Measurements from ENCODE around the gene AUTS2.

AUTS2 gene

DNA sequence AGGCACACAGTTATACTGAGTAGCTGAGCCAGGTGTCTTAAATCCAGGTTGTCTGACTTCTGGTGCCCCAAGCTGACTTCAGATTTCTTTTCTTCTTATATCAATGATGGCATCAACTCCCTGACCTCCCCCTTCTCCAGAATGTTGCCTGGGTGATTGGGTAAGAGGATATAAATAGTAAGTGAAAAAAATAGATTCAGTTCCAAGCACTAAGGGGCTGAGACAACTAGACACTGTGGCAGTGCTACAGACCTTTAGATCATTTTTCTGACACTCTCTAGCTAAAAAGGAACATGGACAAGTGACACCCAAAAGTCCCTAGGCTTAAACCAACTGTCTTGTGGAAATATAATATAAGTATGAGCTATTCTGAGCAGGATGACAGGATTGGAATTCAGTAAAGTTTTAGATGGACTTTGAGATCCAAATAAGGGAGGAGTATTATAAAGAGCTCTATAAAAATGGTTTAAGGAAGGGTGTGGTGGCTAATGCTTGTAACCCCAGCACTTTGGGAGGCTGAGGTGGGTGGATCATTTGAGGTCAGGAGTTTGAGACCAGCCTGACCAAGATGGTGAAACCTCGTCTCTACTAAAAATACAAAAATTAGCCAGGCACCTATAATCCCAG is 944.6 kb downstream of the AUTS2 start:
- CTCF ChIA-PET = interaction anchor here (1.9 kb wide), 1 partner anchor 14 kb away, joined by 4 read pairs; no protein-coding TSS in a partner anchor
- no peak for DNase-seq (ENCODE audit: low read depth, low spot score)
- POLR2A ChIA-PET = interaction anchor here (0.5 to 0.9 kb wide), 2 partner anchors 53 to 364 kb away, joined by 3 to 4 read pairs; no protein-coding TSS in a partner anchor

DNA sequence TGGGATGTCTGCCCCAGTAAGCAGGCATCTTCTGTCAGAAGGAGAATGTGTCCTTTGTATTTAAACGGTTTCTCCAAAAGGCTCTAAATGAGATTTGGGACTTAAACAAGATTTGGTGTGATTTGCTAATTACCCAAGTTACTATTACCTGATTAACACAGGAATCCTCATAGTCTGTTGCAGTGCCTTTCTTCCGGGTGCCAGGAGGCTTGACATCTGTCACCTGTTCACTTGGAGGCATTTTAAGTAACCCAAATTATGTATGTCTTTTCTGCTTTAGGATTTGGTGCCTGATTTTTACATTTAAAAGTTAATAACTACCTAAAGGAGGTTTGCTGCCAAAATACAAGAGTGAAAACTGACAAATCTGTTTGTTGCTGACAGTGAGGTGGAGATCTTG is 945.7 kb downstream of the AUTS2 start:
- no peak for DNase-seq (ENCODE audit: low read depth, low spot score)
- TF ChIP-seq, protein P1, sequence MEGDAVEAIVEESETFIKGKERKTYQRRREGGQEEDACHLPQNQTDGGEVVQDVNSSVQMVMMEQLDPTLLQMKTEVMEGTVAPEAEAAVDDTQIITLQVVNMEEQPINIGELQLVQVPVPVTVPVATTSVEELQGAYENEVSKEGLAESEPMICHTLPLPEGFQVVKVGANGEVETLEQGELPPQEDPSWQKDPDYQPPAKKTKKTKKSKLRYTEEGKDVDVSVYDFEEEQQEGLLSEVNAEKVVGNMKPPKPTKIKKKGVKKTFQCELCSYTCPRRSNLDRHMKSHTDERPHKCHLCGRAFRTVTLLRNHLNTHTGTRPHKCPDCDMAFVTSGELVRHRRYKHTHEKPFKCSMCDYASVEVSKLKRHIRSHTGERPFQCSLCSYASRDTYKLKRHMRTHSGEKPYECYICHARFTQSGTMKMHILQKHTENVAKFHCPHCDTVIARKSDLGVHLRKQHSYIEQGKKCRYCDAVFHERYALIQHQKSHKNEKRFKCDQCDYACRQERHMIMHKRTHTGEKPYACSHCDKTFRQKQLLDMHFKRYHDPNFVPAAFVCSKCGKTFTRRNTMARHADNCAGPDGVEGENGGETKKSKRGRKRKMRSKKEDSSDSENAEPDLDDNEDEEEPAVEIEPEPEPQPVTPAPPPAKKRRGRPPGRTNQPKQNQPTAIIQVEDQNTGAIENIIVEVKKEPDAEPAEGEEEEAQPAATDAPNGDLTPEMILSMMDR (IDR thresholded peaks at IDR 0.05; ENCODE audit: insufficient read depth, low read length, missing control alignments) = no peak
- POLR2A ChIA-PET = no interaction called here
- CTCF ChIA-PET = no interaction called here
- no peak overlapping the region for H3K4me3 ChIP-seq (ENCODE audit: low read depth, low read length)

More for the DNA sequence above, 944.6 kb downstream of the AUTS2 start:
- TF ChIP-seq, protein P1 (IDR thresholded peaks at IDR 0.05; ENCODE audit: insufficient read depth, low read length, missing control alignments) = no peak
- no peak overlapping the region for H3K4me3 ChIP-seq (ENCODE audit: low read depth, low read length)

DNA sequence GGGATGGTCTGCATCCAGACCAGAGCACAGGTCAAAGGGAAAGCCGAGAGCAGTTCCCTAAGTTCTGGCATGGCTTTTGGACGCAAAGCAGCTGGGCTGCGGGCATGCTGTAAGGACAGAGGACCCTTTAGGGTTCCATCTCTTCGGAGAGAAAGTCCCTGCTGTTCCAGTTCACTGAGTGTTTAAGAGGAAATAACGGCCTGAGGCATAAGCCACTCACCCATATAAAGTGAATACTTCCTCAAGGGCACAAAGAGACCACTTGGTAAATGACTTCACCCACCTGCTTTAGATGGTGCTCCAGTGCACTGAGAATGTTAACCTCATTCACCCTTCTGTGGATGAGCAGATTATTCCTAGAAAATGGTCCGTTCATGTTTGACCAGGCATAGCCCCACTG is 946.9 kb downstream of the AUTS2 start:
- CTCF ChIA-PET = no interaction called here

DNA sequence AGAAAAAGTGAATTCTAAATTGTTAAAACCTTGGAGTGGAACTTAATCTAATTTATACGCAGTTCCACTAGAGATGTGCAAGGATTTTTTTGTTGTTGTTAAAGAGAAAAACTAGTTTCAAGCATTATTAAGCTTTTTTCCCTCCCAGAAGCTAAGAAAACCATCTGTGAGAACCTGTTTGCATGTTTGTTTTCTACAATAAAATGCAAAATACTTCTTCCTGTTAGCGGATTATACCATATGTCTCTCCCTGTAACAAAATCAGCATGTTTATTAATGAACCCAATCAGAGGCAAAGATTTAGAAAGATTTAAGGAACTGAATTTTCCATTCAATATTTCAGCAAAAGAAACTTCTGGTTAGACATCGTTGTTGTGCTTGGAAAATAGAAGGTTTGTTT is 953.9 kb downstream of the AUTS2 start:
- TF ChIP-seq, protein P1 (IDR thresholded peaks at IDR 0.05; ENCODE audit: insufficient read depth, low read length, missing control alignments) = no peak
- no peak for DNase-seq (ENCODE audit: low read depth, low spot score)
- POLR2A ChIA-PET = no interaction called here
- H3K4me3 ChIP-seq (ENCODE audit: low read depth, low read length) = no peak overlapping the region
- CTCF ChIA-PET = no interaction called here

More for the DNA sequence above, 946.9 kb downstream of the AUTS2 start:
- no peak for DNase-seq (ENCODE audit: low read depth, low spot score)
- POLR2A ChIA-PET = no interaction called here
- TF ChIP-seq, protein P1 (IDR thresholded peaks at IDR 0.05; ENCODE audit: insufficient read depth, low read length, missing control alignments) = no peak
- no peak overlapping the region for H3K4me3 ChIP-seq (ENCODE audit: low read depth, low read length)

DNA sequence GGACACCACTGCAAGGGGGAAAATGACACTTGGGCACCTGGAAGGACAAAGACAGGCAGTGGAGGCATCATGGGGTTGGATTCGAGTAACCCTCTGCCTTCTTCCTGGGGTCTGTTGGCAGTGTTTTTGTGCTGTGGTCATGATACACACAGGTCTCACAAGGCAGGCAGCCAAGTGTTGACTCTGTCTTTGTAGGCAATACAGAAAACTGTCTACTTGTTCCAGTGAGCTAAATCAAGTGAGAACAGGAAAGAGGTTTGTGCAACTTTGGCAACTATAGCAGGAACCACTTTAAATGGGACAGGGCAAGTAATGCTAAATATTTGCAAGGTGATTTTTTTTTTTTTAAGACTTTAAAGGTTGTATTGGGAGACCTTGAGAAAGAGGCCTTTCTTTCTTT is 955.1 kb downstream of the AUTS2 start:
- ChIA-PET POLR2A (no interaction called here), CTCF (no interaction called here)
- TF ChIP-seq, protein P1 (IDR thresholded peaks at IDR 0.05; ENCODE audit: insufficient read depth, low read length, missing control alignments) = no peak
- DNase-seq (ENCODE audit: low read depth, low spot score) = no peak
- no peak overlapping the region for H3K4me3 ChIP-seq (ENCODE audit: low read depth, low read length)

DNA sequence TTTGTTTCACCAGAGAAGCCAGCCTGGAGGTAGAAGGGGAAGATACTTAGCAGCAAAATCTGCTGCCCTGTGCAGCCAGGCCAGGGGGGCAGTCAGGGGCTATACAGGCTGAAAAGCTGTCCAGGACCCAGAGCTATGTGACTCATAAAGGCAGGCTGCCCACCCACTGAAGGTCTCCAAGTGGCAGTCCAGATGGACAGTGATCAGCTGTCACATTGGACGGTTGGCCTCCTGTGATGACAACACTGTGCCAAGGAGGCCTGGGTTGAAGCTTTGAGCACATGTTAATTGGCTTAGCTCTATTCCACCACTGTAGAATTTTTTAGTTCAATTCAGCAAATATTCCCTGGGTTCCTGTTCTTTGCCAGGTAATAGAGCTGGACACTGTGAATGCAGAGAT is 956.4 kb downstream of the AUTS2 start:
- ChIA-PET POLR2A (no interaction called here), CTCF (interaction anchor here (0.5 kb wide), 1 partner anchor 815 kb away, joined by 3 read pairs; no protein-coding TSS in a partner anchor)
- DNase-seq (ENCODE audit: low read depth, low spot score) = no peak
- no peak overlapping the region for H3K4me3 ChIP-seq (ENCODE audit: low read depth, low read length)
- TF ChIP-seq, protein P1 (IDR thresholded peaks at IDR 0.05; ENCODE audit: insufficient read depth, low read length, missing control alignments) = no peak
